Measurements from ENCODE around the gene SPHK2.
"Not testable (repeated sequence)": the region's sequence is repeated elsewhere in the genome, so short reads cannot be mapped to it uniquely, and the experiment has no call there.

Gene SPHK2

GRCh38 chr19:48637449-48637947 is 18.2 kb downstream of the SPHK2 start:
- DNase-seq, result peak; percentile 100

GRCh38 chr19:48637948-48638830 is 18.9 kb downstream of the SPHK2 start:
- DNase-seq, result peak; percentile 94

- DNase-seq, result no peak
Measured at GRCh38 chr19:48638831-48639381, 19.6 kb downstream of the SPHK2 start.

GRCh38 chr19:48639483-48640375 is 20.4 kb downstream of the SPHK2 start:
- DNase-seq, result no peak

GRCh38 chr19:48641850-48642249 is 22.5 kb downstream of the SPHK2 start:
- DNase-seq, result no peak

- DNase-seq, result no peak
Measured at GRCh38 chr19:48642862-48643261, 23.6 kb downstream of the SPHK2 start.

- DNase-seq, result no peak
Measured at GRCh38 chr19:48644355-48644754, 25.0 kb downstream of the SPHK2 start.

GRCh38 chr19:48644839-48645619 is 25.7 kb downstream of the SPHK2 start:
- peak; percentile 85 for DNase-seq

- no peak for DNase-seq
Measured at GRCh38 chr19:48645620-48646000, 26.3 kb downstream of the SPHK2 start.

GRCh38 chr19:48646001-48646721 is 26.9 kb downstream of the SPHK2 start, which contains the start of gene CA11:
CA11 (minus strand) TSS chr19:48646187; CDS start chr19:48645632, 555 bp downstream.
- peak; percentile 95 for DNase-seq

GRCh38 chr19:48646722-48647216 is 27.5 kb downstream of the SPHK2 start:
- DNase-seq, result peak; percentile 97

GRCh38 chr19:48648134-48648533 is 28.8 kb downstream of the SPHK2 start:
- DNase-seq, result no peak

- DNase-seq, result no peak
Measured at GRCh38 chr19:48650974-48651682, 31.8 kb downstream of the SPHK2 start.

GRCh38 chr19:48651683-48652048 is 32.4 kb downstream of the SPHK2 start:
- DNase-seq, result no peak

GRCh38 chr19:48654299-48655059 is 35.2 kb downstream of the SPHK2 start:
- DNase-seq, result peak; percentile 97

- DNase-seq, result no peak
Measured at GRCh38 chr19:48656840-48657474, 37.7 kb downstream of the SPHK2 start.

GRCh38 chr19:48657828-48658227 is 38.5 kb downstream of the SPHK2 start:
- DNase-seq, result not testable (repeated sequence)

GRCh38 chr19:48658483-48658882 is 39.2 kb downstream of the SPHK2 start:
- no peak for DNase-seq

GRCh38 chr19:48659768-48660167 is 40.5 kb downstream of the SPHK2 start:
- no peak for DNase-seq
